Lower lobe of right lung (tissue), 2 donors: ENCODE results near the gene MRGPRF. TPM values are rescaled to one million over a fixed set of nuclear protein-coding genes. Genes with fewer than 3 reads are reported as not detected.

Experiments
- ATAC-seq, 2 donors: fragments of 200-7000 bp; cut with Tn5 transposase; one replicate each; pipeline ENCODE4 v1.9.1; 2020 to 2022; ENCODE audit warnings: mild to moderate bottlenecking in 2 of 2, moderate library complexity in 2 of 2
- DNase-seq: peaks from one replicate; pipeline ENCODE4 v3.0.0-alpha.2; 2020
- H3K27ac ChIP-seq: fragments of 200-600 bp; one replicate; pipeline ENCODE4 v1.8.0; 2022
- H3K27me3 ChIP-seq: fragments of 200-600 bp; one replicate; pipeline ENCODE4 v1.8.0; 2022; ENCODE audit warnings: low read depth
- H3K36me3 ChIP-seq: fragments of 200-600 bp; one replicate; pipeline ENCODE4 v1.8.0; 2022; ENCODE audit warnings: mild to moderate bottlenecking
- H3K4me1 ChIP-seq: fragments of 200-600 bp; one replicate; pipeline ENCODE4 v1.8.0; 2022
- H3K4me3 ChIP-seq: fragments of 200-600 bp; one replicate; pipeline ENCODE4 v1.8.0; 2022; ENCODE audit warnings: mild to moderate bottlenecking
- H3K9me3 ChIP-seq: fragments of 200-600 bp; one replicate; pipeline ENCODE4 v1.8.0; 2022
- CTCF ChIP-seq: fragments of 200-600 bp; IDR thresholded peaks from one replicate; pipeline ENCODE4 v1.8.0; 2022; ENCODE audit warnings: antibody characterized with exemption, mild to moderate bottlenecking
- intact Hi-C: fragments of 100-400 bp; cut with DNase I; formaldehyde crosslinking; loops from one replicate; pipeline ENCODE4 v1.11.0; 2022
- total RNA-seq: library from RNA; stranded (reverse); fragmentation: NEBNext Ultra II Directional; extraction: Animal tissue kit (Norgen Biotek cat#: 25700); gene quantifications from one replicate; pipeline ENCODE4 v1.2.1, GENCODE V29; 2021
- donor health status: DM: no; HTN: yes; CAD: no; lungs with severe emphysema.

MRGPRF gene
- total RNA-seq, 1 donor from 2014 or later, result 11.5 TPM

GRCh38 chr11:69030301-69030700, 17.3 kb upstream of the MRGPRF start:
- intact Hi-C loops, result no loop called here
- Histone ChIP-seq H3K4me3 (no peak overlapping the region), H3K27ac (no peak overlapping the region), H3K4me1 (peaks cover 19% of the 10 kb centered on the region), H3K36me3 (no peaks in the 10 kb centered on the region), H3K9me3 (no peaks in the 10 kb centered on the region), H3K27me3 (no peaks in the 10 kb centered on the region)
- TF ChIP-seq CTCF, result no peak
- no peak for DNase-seq
- no peak for ATAC-seq

- no peak for TF ChIP-seq CTCF
- Histone ChIP-seq H3K4me3 (no peak overlapping the region), H3K9me3 (no peaks in the 10 kb centered on the region), H3K36me3 (no peaks in the 10 kb centered on the region), H3K27me3 (no peaks in the 10 kb centered on the region), H3K27ac (peak overlapping the region; percentile 6), H3K4me1 (peaks cover 19% of the 10 kb centered on the region)
- ATAC-seq (peak; percentile 85 to 92), DNase-seq (peak; percentile 77)
- intact Hi-C loops, result no loop called here
These were observed 14.8 kb upstream of the MRGPRF start for GRCh38 chr11:69027704-69028372.

GRCh38 chr11:69024509-69024908, 11.5 kb upstream of the MRGPRF start:
- DNase-seq, result no peak
- Histone ChIP-seq H3K4me3 (no peak overlapping the region), H3K9me3 (no peaks in the 10 kb centered on the region), H3K36me3 (no peaks in the 10 kb centered on the region), H3K4me1 (peaks cover 15% of the 10 kb centered on the region), H3K27me3 (no peaks in the 10 kb centered on the region), H3K27ac (no peak overlapping the region)
- no peak for ATAC-seq
- intact Hi-C loops, result no loop called here
- no peak for TF ChIP-seq CTCF

- no peak for DNase-seq
- intact Hi-C loops, result no loop called here
These were observed 9.2 kb upstream of the MRGPRF start for GRCh38 chr11:69022260-69022659.

GRCh38 chr11:69018924-69019323, 5.9 kb upstream of the MRGPRF start:
- Histone ChIP-seq H3K4me1 (peaks cover 5% of the 10 kb centered on the region), H3K27me3 (peaks cover 12% of the 10 kb centered on the region), H3K36me3 (no peaks in the 10 kb centered on the region), H3K9me3 (no peaks in the 10 kb centered on the region), H3K27ac (no peak overlapping the region), H3K4me3 (no peak overlapping the region)
- TF ChIP-seq CTCF, result no peak
- ATAC-seq, result no peak
- intact Hi-C loops, result no loop called here
- no peak for DNase-seq

More at GRCh38 chr11:69022260-69022659, 9.2 kb upstream of the MRGPRF start:
- Histone ChIP-seq H3K4me1 (peaks cover 3% of the 10 kb centered on the region), H3K9me3 (no peaks in the 10 kb centered on the region), H3K27ac (no peak overlapping the region), H3K4me3 (no peak overlapping the region), H3K27me3 (no peaks in the 10 kb centered on the region), H3K36me3 (no peaks in the 10 kb centered on the region)
- ATAC-seq, result no peak
- no peak for TF ChIP-seq CTCF
